ENCODE data around the gene MS4A4E.
"Not testable (repeated sequence)": the region's sequence is repeated elsewhere in the genome, so short reads cannot be mapped to it uniquely, and the experiment has no call there.

The MS4A4E gene

DNA sequence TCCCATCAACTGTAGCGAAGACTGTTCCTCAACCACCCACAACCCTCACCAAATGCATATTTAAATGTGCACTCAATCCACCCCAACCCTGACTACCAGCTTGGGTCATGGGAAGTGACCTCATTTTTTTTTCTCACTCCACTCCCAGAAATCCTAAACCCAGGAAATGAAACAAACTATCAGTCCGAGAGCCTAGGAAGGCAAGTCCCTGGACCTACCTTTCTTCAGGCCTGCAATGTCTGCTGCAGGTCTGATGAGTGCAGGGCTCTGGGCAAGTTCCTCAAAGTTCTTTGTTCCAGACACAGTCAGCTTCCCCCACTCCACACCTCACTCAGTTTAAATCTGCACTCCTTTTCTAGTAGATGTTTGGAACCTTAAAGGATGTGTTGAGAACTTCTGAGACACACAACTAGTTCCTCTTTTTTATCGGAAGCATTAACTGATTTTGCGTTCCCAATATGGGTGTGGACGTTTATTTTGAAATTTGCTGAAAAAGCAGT lies at the start of gene MS4A4E:
MS4A4E (minus strand) TSS at position 398 of the 500 bp plus-strand sequence. CDS start 13,082 bp downstream, outside the sequence.
- in situ Hi-C loops (cut with MboI; ENCODE audit: low sequenced_read_pairs) = no loop called here

DNA sequence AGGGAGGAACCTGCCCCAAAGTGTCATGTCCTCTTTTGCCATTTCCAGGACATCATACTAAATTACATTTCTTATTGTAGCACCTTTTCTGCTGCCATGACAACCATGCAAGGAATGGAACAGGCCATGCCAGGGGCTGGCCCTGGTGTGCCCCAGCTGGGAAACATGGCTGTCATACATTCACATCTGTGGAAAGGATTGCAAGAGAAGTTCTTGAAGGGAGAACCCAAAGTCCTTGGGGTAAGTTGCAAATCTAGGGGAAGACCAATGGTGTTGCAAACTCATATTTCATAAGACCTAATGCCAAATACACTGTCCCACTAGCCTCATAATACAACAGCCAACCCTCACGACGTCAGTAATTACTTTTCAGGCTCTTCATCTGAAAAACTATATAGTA lies 49.2 kb upstream of the MS4A4E start:
- in situ Hi-C loops (cut with MboI; ENCODE audit: low sequenced_read_pairs) = no loop called here

DNA sequence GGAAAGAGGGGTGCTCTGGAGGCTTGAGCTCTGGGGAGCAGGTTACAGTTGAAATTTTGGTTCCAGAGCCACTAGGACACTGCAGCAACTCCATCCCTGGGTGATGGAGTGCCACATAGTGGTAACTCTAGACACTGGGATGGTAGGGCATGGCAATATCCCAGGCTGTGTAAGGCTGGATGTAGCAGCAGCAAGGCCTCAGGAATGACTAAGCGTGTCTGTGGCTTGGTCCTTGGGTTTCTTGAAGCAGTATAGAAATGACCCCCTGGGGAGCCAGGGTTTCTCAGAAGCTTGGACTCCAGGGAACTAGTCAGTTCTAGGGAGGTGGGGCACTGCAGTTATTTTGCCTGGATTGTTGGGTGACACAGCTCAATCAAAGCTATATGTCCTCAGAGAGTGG lies 45.6 kb upstream of the MS4A4E start:
- in situ Hi-C loops (cut with MboI; ENCODE audit: low sequenced_read_pairs) = no loop called here

DNA sequence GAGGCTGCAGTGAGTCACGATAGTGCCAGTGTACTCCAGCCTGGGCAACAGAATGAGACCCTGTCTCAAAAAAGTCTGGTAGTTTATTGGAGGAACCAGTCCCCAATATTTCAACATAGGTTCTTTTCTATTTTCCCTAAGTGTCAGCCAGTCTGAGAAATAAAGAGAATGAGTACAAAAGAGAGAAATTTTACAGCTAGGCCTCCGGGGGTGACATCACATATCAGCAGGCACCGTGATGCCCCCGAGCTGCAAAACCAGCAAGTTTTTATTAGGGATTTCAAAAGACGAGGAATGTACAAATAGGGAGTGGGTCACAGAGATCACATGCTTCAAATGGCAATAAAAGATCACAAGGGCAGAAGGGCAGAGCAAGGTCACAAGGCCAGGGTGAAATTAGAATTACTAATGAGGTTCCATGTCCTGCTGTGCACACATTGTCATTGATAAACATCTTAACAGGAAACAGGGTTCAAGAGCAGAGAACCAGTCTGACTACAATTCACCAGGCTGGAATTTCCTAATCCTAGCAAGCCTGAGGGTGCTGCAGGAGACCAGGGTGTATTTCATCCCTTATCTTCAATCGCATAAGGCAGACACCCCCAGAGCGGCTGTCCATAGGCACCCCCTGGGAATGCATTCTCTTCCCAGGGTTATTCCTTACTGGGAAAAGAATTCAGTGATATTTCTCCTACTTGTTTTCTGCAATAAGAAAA lies 42.6 kb upstream of the MS4A4E start:
- in situ Hi-C loops (cut with MboI; ENCODE audit: low sequenced_read_pairs) = not testable (repeated sequence)

DNA sequence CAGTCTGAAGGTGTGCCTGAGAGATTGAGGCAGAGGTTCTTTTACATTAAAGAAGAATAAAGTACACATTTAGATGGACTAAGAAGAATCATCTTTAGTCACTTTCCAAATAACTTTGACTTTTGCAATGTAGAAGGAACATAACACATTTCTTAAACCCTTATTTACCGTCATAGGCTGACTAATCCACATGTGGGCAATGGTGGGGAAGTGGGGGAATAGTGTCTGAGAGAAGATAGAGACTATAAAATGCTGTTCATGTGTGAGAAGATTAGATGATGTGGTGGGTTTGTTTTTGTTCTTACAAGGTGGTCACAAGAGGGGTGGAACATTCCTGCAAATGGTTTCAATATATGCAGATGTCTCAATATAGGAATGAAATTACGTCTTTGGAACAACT lies 39.3 kb upstream of the MS4A4E start:
- in situ Hi-C loops (cut with MboI; ENCODE audit: low sequenced_read_pairs) = no loop called here

DNA sequence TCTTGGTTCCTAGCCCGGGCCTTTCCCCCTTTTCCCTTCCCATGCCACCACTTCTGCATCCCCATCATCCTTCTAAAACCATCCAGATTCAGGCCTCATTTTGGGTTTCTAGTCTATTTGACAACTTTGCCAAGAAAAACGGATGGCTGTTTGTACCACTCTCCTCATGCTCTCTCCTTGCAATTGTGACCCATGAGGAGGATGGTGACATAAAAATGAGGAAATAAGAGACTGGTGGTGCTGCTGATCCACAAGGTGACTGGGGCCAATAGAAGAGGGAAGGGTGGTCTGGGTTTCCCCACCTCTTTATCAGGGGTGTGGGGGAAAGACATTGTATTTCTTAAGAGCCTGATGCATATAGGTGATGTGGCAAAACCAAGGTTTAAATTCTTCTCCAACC lies 38.5 kb upstream of the MS4A4E start:
- in situ Hi-C loops (cut with MboI; ENCODE audit: low sequenced_read_pairs) = no loop called here

DNA sequence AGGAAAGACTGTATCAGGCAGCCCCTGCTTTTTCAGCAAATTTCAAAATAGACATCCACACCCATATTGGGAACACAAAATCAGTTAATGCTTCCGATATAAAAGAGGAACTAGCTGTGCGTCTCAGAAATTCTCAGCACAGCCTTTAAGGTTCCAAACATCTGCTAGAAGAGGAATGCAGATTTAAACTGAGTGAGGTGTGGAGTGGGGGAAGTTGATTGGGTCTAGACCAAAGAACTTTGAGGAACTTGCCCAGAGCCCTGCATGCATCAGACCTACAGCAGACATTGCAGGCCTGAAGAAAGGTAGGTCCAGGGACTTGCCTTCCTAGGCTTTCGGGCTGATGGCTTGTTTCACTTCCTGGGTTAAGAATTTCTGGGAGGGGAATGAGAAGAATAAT lies 37.5 kb upstream of the MS4A4E start, which contains the start of gene MS4A4A:
MS4A4A (plus strand) TSS at position 255 of the 400 bp plus-strand sequence; CDS start at position 265, 10 bp downstream.
- in situ Hi-C loops (cut with MboI; ENCODE audit: low sequenced_read_pairs) = no loop called here

DNA sequence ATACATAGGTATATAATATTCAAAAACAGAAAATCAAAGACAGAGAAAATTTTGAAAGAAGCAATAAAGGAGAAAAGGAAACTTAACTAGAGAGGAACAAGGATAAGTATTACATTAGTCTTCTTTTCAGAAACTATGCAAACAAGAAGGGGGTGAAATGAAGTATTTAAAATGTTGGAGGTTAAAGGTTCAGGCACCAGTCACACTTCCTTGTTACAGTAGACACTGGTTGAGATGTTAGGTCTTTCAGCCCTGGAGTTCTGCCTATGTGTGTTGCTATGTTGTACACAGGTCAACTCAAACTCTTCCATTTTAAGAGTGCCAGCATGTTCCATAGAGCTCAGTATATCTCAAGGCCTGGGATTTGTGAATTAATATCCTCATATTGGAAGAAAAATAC lies 31.5 kb upstream of the MS4A4E start:
- in situ Hi-C loops (cut with MboI; ENCODE audit: low sequenced_read_pairs) = no loop called here

DNA sequence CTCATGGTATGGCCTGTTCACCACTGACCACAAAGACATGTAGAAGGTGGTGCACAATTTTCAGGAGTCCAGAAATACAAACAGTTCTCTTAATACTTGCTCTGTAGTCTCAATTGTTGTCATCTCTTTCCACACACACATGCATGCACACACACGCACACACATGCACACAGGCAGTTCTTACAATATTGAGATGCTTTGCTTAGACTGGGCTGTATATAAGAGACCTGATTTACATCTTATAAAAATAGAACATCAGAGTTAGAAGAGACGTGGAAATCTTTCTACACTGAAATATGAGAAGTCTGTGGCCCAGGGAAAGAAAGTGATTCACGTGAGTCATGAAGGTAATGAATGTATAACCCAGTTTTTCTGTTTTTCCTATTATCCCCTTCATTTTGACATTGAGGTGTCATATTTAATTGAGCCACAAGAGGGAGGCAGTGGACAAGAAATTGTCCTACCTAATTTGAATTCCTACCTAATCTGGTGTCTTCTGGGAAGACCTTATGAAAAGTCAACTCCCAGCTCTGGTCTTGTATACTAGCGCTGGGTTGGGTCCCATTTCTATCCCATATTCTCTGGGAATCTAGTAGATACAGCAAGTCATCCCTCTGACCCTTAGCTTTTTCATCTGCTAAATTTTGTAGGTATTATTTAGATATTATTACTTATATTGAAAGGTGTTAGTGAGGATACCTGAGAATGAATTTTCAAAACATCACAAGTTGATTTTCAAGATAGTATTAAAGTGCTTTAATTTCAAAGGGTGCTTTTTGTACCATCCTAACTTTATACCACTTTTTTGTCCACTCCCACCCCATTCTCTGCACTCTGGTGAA lies 22.7 kb upstream of the MS4A4E start:
- in situ Hi-C loops (cut with MboI; ENCODE audit: low sequenced_read_pairs) = no loop called here

DNA sequence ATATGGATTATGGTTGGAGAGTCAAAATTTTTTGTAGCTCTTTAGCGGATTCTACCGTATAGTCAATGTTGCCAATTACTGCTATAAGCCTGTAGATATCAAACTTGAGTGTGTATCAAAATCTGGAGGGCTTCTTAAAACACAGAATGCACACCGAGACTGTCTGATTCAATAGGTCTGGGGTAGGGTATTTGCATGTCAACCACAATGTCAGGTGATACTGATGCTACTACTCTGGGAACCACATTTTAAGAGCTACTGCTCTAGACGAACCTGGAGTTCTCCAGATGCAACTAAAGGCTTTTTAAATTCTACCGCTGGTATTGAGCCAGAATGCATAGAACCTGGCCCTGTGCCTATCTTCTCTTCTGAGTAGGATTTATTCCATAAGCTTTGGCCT lies 21.7 kb upstream of the MS4A4E start:
- in situ Hi-C loops (cut with MboI; ENCODE audit: low sequenced_read_pairs) = no loop called here

DNA sequence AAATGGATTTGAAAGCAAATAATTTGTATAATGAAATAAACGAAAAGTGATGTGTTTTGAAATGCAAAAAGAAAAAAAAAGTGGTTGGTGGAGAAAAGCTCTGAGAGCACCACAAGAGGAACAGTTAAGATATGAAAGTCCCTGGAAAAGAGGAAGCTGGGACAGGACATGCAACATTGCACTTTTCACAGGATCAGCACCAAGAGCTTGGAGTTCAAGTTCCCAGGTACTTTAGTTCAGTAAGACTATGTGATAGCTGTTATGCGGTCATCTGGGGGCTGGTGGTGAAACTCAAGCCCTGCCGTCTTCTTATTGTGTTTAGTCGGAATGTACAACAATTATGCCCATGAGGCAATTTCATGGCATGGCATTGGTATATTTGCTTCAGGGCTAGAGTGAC lies 20.5 kb upstream of the MS4A4E start:
- in situ Hi-C loops (cut with MboI; ENCODE audit: low sequenced_read_pairs) = no loop called here

DNA sequence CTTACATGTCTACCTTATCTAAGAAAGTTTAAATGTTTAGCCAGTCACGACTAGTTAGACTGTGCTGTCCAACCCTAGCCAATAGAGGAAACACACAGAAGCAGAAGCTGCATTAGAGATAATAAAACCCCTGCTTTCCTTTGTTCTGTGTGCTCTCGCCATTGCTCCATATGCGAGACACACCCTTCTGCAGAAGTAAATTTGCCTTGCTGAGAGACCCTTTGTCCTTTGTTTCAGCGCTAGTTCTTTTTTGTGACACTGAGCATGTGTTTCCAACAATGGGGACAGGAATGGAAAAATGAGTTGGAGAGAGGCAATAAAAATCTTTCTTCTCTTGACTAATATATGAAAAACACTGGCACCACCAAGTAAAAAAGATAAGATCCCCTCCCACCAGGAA lies 18.1 kb upstream of the MS4A4E start:
- in situ Hi-C loops (cut with MboI; ENCODE audit: low sequenced_read_pairs) = no loop called here

DNA sequence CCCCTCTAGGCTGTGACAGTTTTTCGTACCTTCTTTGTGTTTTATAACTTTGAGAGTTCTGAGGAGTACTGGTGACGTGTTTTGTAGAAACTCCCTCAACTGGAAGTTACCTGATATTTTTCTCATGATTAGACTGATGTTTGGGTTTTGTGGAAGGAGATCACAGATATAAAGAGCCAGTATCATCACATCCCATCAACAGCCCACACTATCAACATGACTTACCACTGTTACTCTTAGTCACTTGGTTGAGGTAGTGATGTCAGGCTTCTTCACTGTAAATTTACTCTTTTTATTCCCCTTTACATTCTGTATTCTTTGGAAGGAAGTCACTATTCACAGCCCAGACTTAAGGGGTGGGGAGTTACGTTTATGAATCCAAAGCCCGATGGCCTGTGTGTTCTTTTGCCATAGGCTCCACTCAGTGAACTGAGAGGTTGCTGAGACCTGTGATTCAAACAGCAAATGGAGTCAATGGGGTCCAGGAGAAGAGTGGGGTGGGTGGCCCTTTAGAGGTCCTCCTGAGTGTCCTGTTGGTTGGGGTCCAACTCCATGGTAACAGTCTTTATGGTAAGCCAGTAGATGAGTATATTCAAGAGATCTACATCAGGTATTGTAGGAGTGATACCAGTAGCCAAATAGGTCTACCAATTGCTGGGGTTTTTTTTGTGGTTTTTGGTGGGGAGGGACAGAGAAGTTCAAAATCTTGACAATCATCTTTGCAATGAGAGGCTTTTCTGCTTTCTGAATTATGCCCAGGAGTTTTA lies 15.2 kb upstream of the MS4A4E start:
- in situ Hi-C loops (cut with MboI; ENCODE audit: low sequenced_read_pairs) = no loop called here

DNA sequence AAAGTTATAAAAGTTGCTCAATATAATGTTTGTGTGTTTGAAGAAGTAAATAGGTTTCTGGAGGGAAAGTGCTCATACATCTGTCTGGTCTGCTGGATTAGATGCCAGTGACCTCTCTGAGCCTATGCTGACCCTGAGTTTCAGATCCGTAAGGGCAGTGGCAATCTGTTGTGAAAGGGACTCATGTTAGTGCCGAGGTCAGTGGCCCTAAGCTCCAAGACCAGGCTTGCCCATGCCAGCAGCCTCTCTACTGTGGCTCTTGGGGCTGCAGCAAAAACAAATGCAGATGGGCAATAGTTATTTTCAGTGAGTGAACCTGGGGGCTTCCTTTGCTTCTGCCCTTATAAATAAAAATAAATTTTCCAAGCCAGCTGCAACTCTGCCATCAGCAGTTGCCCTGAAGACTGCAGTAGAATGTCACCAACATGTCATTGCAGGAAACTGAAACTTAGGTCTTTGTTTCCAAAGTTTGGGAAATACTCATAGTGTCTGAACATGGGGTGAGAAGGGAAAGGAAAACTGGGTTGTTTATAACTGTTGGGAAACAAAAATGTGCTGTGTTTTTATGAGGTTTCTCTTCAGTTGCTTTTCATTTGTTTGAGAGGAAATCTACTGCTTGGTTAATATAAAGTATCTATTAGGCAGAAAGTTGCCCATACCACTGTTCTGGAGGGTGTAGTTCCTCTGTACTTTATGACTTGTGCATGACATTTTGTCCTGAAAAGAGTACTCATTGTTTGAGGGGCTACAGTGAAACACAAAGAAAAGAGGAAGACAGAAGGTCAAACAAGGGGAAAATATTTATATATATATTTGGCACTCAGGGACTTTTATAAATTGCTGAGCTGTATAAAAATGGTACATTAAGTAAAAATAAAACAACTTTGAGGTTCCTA lies 9.5 kb upstream of the MS4A4E start:
- in situ Hi-C loops (cut with MboI; ENCODE audit: low sequenced_read_pairs) = no loop called here

DNA sequence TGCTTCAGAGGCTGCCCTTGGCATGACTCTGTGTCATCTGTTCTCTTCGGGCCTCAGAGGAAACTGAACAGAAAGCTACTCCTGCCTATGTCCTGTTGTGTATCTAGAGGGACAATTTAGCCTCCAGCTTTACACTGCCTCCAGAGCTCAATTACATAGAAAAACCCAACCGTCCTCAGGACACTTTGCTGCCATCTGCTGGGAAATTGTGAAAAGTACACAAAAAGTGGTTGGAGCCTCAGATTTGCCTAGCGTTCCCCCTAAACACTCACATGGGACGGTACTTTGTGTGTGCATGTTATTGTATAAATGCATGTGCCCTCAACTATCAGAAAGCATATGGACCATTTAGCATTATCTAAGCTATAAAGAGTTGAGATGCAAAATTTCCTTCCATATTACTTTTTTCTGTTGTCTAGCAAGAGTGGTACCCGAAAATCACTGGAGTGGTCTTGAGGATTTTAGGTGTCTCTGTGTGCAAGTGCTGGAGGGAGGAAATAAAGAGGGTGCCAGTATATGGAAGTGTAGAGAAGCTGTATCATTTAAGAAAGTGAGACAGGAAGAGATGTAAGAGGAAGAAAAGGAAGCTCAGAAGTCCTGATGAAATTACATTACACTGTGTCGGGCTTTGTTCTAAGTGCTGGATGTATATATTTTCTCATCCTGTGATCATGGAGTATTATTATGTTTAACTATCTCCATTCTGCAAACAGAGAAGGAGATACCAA lies 8.7 kb upstream of the MS4A4E start:
- in situ Hi-C loops (cut with MboI; ENCODE audit: low sequenced_read_pairs) = no loop called here

DNA sequence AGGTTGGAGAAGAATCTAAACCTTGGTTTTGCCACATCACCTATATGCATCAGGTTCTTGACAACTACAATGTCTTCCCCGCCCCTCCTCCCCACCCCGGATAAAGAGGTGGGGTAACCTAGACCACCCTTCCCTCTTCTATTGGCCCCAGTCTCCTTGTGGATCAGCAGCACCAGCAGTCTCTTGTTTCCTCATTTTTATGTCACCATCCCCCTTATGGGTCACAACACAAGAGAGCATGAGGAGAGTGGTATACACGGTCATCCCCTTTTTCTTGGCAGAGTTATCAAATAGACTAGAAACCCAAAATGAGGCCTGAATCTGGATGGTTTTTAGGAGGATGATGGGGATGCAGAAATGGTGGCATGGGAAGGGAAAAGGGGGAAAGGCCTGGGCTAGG lies 1.2 kb downstream of the MS4A4E start:
- in situ Hi-C loops (cut with MboI; ENCODE audit: low sequenced_read_pairs) = no loop called here

DNA sequence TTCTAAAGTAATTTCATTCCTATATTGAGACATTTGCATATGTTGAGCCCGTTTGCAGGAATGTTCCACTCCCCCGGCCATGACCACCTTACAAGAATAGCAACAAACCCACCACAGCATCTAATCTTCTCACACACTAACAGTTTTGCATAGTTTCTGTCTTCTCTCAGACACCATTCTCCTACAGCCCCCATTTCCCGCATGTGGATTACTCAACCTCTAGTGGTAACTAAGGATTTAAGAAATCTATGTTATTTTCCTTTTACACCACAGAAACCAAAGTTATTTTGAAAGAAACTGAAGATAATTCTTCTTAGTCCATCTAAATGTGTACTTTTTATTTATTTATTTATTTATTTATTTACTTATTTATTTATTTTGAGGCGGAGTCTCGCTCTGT lies 2.3 kb downstream of the MS4A4E start:
- in situ Hi-C loops (cut with MboI; ENCODE audit: low sequenced_read_pairs) = no loop called here

DNA sequence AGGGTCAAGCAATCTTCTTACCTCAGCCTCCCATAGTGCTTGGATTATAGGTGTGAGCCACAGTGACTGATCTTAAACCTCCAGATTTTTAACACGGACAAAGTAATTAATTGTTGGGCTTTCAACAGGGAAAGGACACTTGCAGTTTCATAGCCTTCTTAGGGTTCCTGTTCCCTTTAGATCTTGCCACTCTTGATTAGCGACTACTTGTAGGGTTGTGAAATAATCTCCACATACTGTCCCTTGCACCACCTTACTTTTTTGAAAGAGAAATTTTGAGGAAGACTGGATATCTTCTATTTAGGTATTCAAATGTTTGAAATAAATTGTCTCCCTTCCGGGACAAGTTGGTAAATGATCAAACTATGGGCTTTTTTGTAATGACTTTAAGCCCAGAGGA lies 7.6 kb downstream of the MS4A4E start:
- in situ Hi-C loops (cut with MboI; ENCODE audit: low sequenced_read_pairs) = no loop called here

DNA sequence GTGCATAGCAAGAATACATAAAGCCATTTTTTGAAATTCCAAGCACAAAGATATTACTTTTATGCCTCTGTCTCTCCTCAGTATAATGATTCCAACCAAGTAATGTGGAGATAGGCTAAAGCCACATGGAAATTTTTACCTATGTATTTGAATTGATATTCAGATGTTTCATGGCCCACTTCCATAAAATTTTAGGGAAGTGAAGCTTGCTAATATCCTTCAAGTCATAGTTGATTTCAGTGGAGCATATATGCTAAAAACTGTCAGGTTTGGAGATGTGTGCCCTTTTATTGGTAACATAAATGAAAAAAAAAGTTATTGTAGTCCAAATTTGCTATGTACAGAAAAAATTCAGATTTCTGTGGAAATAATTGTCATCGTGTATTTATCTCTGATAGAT lies 12.3 kb downstream of the MS4A4E start:
- in situ Hi-C loops (cut with MboI; ENCODE audit: low sequenced_read_pairs) = no loop called here

DNA sequence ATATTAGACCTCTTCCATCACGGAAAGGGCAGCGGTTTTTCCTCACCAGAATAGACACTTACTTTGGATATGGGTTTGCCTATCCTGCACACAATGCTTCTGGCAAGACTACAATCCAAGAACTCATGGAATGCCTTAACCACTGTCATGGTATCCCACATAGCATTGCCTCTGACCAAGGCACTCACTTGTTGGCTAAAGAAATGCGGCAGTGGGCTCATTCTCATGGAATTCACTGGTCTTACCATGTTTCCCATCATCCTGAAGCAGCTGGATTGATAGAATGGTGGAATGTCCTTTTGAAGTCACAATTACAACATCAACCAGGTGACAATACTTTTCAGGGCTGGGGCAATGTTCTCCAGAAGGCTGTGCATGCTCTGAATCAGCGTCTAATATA lies 20.8 kb downstream of the MS4A4E start:
- in situ Hi-C loops (cut with MboI; ENCODE audit: low sequenced_read_pairs) = no loop called here

Data from HL-60/S4 treated with phorbol 12-myristate 13-acetate at 8.2 ng/mL for 4 days and 3 days (cell line).